ES-I3 (cell line): ENCODE data around the gene INTS14.

Experiments used
- H3K36me3 ChIP-seq: 2 replicates; pipeline ENCODE4 v1.6.1; 2013; ENCODE audit warnings: mild to moderate bottlenecking, low read length, control low read depth, moderate library complexity; ENCODE audit not compliant: insufficient read depth
- H3K4me1 ChIP-seq: 2 replicates; pipeline ENCODE4 v1.6.1; 2013; ENCODE audit warnings: mild to moderate bottlenecking, control low read depth, low read length; ENCODE audit not compliant: insufficient read depth
- H3K9ac ChIP-seq: 2 replicates; pipeline ENCODE4 v1.6.1; 2013; ENCODE audit warnings: low read depth, mild to moderate bottlenecking, low read length, moderate library complexity
- H3K9me3 ChIP-seq: 2 replicates; pipeline ENCODE4 v1.6.1; 2013; ENCODE audit warnings: mild to moderate bottlenecking, low read length, moderate library complexity; ENCODE audit not compliant: control insufficient read depth, insufficient read depth

Gene INTS14

GRCh38 chr15:65641768-65642475, 31.0 kb upstream of the INTS14 start:
- Histone ChIP-seq H3K4me1 (peaks cover 4% of the 10 kb centered on the region; the same call in 1 of the 2 replicates), H3K9me3 (no peaks in the 10 kb centered on the region), H3K36me3 (no peaks in the 10 kb centered on the region; the same call in 1 of the 2 replicates), H3K9ac (no peak overlapping the region)

- H3K9me3 ChIP-seq: no peaks in the 10 kb centered on the region
- no peaks in the 10 kb centered on the region for H3K36me3 ChIP-seq
- H3K9ac ChIP-seq: no peak overlapping the region
- peaks cover 4% of the 10 kb centered on the region; the same call in 1 of the 2 replicates for H3K4me1 ChIP-seq
These were observed 28.6 kb upstream of the INTS14 start for GRCh38 chr15:65639509-65639908.

- Histone ChIP-seq H3K9me3 (no peaks in the 10 kb centered on the region), H3K9ac (no peak overlapping the region), H3K36me3 (no peaks in the 10 kb centered on the region), H3K4me1 (peaks cover 4% of the 10 kb centered on the region; the same call in 1 of the 2 replicates)
These were observed 27.8 kb upstream of the INTS14 start for GRCh38 chr15:65638681-65639089.

- H3K9ac ChIP-seq: no peak overlapping the region
- H3K9me3 ChIP-seq: no peaks in the 10 kb centered on the region
- H3K36me3 ChIP-seq: no peaks in the 10 kb centered on the region
- H3K4me1 ChIP-seq: peaks cover 4% of the 10 kb centered on the region; the same call in 1 of the 2 replicates
These were observed 27.2 kb upstream of the INTS14 start for GRCh38 chr15:65638109-65638508.

- H3K36me3 ChIP-seq: no peaks in the 10 kb centered on the region
- peaks cover 7% of the 10 kb centered on the region; the same call in 1 of the 2 replicates for H3K4me1 ChIP-seq
- no peak overlapping the region for H3K9ac ChIP-seq
- no peaks in the 10 kb centered on the region for H3K9me3 ChIP-seq
These were observed 23.4 kb upstream of the INTS14 start for GRCh38 chr15:65634356-65634755.

- H3K36me3 ChIP-seq: no peaks in the 10 kb centered on the region
- H3K4me1 ChIP-seq: peaks cover 8% of the 10 kb centered on the region; the same call in 1 of the 2 replicates
- H3K9me3 ChIP-seq: no peaks in the 10 kb centered on the region
- no peak overlapping the region for H3K9ac ChIP-seq
These were observed 22.8 kb upstream of the INTS14 start for GRCh38 chr15:65633752-65634151.

GRCh38 chr15:65632780-65633375, 21.9 kb upstream of the INTS14 start:
- 0 out of 2 replicates have a peak, but pooled peaks cover 4% of the 10 kb centered on the region for H3K4me1 ChIP-seq
- no peak overlapping the region for H3K9ac ChIP-seq
- no peaks in the 10 kb centered on the region for H3K9me3 ChIP-seq
- no peaks in the 10 kb centered on the region for H3K36me3 ChIP-seq

- H3K9me3 ChIP-seq: no peaks in the 10 kb centered on the region
- H3K4me1 ChIP-seq: 0 out of 2 replicates have a peak, but pooled peaks cover 4% of the 10 kb centered on the region
- no peaks in the 10 kb centered on the region for H3K36me3 ChIP-seq
- no peak overlapping the region for H3K9ac ChIP-seq
These were observed 20.6 kb upstream of the INTS14 start for GRCh38 chr15:65631503-65631902.

- Histone ChIP-seq H3K9ac (no peak overlapping the region), H3K36me3 (no peaks in the 10 kb centered on the region), H3K9me3 (no peaks in the 10 kb centered on the region), H3K4me1 (0 out of 2 replicates have a peak, but pooled peaks cover 4% of the 10 kb centered on the region)
These were observed 19.8 kb upstream of the INTS14 start for GRCh38 chr15:65630760-65631159.

- no peak overlapping the region for H3K9ac ChIP-seq
- no peaks in the 10 kb centered on the region for H3K9me3 ChIP-seq
- H3K36me3 ChIP-seq: no peaks in the 10 kb centered on the region
- H3K4me1 ChIP-seq: 0 out of 2 replicates have a peak, but pooled peaks cover 4% of the 10 kb centered on the region
These were observed 18.6 kb upstream of the INTS14 start for GRCh38 chr15:65629548-65629947.

- 0 out of 2 replicates have a peak, but pooled peaks cover 4% of the 10 kb centered on the region for H3K4me1 ChIP-seq
- no peaks in the 10 kb centered on the region for H3K36me3 ChIP-seq
- H3K9ac ChIP-seq: no peak overlapping the region
- H3K9me3 ChIP-seq: no peaks in the 10 kb centered on the region
These were observed 15.9 kb upstream of the INTS14 start for GRCh38 chr15:65626856-65627255.

- peaks cover 10% of the 10 kb centered on the region; the same call in 1 of the 2 replicates for H3K4me1 ChIP-seq
These were observed 12.2 kb upstream of the INTS14 start for GRCh38 chr15:65623103-65623502.

GRCh38 chr15:65621638-65622037, 10.7 kb upstream of the INTS14 start, which contains the start of gene SLC24A1:
Gene SLC24A1, plus strand, starts transcription at chr15:65621938. Its CDS starts 2,143 bp downstream, at chr15:65624081.
- Histone ChIP-seq H3K9me3 (no peaks in the 10 kb centered on the region), H3K9ac (no peak within 1 kb of the TSS), H3K36me3 (no peaks in the 10 kb centered on the region), H3K4me1 (peaks cover 10% of the 10 kb centered on the region; the same call in 1 of the 2 replicates)

More at GRCh38 chr15:65623103-65623502, 12.2 kb upstream of the INTS14 start:
- no peak overlapping the region for H3K9ac ChIP-seq
- no peaks in the 10 kb centered on the region for H3K9me3 ChIP-seq
- no peaks in the 10 kb centered on the region for H3K36me3 ChIP-seq

- Histone ChIP-seq H3K36me3 (no peaks in the 10 kb centered on the region), H3K9me3 (no peaks in the 10 kb centered on the region), H3K4me1 (peaks cover 10% of the 10 kb centered on the region; the same call in 1 of the 2 replicates), H3K9ac (no peak overlapping the region)
These were observed 9.9 kb upstream of the INTS14 start for GRCh38 chr15:65620833-65621232.
